Dedifferentiated amniotic fluid mesenchymal stem cell (primary cell): Measurements from ENCODE around the gene BSPRY.
A peak's percentile ranks its signal among the peaks of the same experiment; 100 is the strongest.
"Not testable (repeated sequence)": the region's sequence is repeated elsewhere in the genome, so short reads cannot be mapped to it uniquely, and the experiment has no call there.

Source experiments
- DNase-seq: peaks from one replicate; pipeline ENCODE4 v3.0.0-alpha.2; 2016; ENCODE audit errors: extremely low spot score

BSPRY gene

DNA sequence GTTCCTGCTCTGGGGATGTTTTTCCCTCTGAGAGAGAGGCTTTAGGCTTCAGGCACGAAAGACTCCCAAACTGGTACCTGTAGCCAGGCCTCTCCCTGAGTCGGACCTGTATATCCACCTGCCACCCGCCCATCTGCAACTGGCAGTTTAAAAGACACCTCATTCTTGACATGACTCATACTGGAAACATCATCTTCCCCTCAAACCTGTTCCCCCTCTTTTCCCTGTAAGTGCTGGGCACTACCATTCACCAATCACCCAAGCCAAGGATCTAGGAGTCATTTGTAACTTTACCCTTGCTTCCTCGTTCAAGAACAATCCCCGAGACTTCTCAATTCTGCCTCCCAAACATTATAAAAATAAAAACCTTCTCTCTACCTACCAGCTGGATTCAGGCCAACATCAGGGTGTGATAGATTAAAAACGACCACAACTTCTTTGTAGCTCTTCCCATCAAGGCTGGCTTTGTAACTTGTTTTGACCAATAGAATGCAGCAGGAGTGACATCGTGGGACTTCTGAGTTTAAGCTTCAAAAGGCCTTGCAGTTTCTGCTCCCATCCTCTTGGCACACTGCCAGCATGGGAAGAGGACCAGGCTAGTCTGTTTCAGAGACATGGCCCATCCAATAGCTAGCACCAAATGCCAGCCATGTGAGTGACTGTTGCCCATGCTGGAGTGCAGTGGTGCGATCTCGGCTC, 7.5 kb upstream of the BSPRY start:
- DNase-seq, result no peak

DNA sequence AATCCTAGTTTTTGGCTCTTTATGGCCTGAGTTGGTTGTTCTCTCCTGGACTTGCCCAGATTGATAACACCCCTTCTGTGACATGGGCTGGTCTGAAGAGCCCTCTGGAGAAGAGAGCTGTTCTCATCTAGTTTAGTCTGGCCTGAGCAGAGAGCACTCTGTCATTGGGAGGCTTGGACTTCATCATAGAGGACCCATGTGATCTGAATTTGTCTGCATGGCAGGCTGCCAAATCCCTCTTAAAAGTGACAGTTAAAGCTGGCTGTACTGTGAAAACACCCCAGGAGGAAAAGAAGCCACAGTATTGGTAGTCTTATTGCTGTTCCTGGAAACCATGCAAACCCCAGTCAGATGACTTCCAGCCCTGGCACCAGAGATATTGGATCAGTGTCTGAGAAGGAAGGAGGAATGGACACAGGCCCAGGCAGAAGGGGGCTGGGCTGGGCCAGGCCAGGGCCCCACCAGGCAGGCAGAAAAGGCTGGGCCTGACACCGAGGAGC, 5.6 kb upstream of the BSPRY start:
- peak; percentile 22 for DNase-seq

DNA sequence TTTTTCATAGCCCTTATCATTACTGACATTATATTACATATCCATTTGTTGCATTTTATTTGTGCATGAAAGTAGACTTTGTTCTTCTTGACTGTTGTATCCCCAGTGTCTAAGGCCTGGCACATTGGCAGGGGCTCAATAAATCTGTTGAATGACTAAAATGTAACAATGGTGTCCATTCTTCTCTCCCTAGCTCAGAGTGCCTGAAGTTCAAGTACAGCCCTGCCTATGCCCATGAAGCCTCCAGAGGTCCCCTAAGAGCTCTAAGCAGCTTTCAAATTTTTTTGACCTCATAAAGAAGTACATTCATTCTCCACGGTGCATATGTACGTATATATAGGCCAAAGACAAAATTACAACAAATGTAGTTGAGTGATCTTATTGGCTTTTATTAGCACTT, 4.2 kb upstream of the BSPRY start:
- DNase-seq, result no peak

DNA sequence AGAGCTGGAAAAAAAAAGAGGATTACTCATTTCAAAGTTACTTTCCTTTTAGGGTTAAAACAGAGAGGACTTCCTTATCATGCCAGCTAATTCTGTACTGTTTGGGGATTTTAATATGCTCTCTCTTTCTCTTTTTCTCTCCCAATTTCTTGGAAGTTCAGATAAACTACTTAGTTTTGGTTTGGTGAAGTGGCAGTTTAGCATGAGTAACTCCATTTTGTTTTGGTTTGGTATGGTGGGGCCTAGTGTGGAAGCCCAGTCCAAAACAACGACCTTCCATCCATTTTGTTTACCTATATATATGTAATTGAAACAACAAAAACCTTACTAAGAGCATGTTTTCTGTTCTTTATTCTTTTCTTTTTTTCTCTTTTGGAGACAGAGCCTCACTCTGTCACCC, 3.7 kb upstream of the BSPRY start:
- no peak for DNase-seq

DNA sequence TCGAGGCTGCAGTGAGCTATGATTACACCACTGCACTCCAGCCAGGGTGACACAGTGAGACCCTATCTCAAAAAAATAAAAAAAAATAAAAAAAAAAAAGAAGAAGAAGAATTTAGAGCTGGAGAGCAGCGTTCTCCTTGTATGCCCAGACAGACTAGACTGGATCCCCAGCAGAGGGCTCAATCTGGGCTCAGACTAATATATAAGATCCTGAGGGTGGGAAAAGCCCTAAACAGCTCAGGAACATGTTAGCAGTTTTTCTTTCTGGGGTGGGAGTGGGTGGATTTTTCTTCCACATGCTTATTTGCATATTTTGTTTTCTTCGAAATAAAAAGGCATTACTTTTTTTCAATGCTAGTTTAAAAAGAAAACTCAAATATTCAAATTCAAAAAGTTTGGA, 904 bp upstream of the BSPRY start:
- DNase-seq, result no peak

DNA sequence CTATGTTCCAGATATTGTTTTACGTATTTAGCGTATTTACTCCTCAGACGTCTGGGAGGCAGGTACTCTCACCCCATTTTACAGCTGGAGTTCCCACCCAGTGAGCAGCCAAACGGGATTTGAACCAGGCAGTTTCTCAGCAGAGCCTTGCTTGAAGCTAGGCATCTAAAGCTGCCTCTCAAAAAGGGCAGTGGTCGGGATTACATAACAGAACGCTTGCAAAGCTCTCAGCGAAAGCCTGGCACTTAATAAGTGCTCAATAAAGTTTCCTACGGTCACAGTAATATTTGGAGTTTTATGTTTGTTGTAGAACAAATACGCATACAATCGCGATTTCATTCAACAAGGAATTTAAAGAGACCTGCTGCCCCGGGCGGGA, 286 bp upstream of the BSPRY start:
- DNase-seq, result no peak

DNA sequence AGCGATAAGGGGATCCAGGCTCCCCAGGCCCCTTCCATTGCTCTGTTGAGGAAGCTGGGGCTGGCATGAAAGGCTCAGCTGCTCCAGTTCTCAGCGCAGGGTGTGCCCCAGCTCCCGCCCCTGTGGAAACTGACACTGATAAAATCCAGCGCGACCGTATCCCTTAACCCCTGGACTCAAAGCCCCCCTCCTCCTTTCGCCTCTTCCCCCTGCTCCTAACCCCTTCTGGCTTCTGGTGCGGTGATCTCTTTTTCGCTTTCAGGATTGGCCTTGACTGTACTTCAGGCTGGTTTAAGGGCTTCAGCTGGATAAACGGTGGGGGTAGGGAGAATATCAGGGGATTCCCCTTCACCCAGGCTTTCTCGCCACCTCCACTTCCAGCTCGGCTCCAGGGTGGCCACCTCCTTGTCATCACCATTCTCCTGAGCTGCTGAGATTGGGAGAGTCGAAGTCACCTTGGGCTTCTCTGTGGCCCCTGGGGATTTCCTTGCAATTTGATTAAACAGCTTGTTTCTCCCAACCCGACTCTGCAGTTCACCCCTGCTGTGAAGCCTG, 843 bp downstream of the BSPRY start:
- DNase-seq, result no peak

DNA sequence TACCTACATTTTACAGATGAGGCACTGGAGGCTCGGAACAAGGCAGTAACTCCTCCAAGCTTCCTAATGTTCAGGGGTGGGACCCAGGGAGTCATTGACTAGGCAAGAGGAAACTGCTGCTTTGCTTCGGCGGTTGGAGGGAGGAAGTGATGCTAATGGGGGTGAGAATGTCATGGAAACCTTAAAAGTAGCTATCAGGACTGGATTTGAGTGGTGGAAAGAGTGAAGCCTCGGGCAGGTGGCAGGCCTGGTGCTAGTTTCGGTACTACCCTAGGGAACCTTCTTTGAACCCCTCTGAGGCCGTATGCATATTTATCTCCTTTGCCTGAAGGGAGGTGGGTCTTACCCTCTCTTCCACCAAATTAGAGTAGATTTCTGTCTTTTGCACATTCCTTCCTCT, 1.6 kb downstream of the BSPRY start:
- no peak for DNase-seq

DNA sequence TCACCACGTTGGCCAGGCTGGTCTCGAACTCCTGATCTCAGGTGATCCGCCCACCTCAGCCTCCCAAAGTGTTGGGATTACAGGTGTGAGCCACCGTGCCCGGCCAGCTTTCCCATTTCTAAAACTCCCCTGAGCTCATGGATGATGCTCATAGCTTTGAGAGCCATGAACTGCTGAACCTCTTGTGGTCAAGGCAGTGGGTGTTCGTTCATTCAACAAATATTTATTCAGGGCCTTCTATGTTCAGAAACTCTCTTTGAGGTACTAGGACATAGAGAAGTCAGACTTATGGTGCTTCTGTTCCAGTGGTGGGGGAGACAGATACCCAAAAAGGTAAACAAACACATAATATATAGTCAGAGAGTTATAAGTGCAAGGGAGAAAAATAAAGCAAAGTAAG, 2.7 kb downstream of the BSPRY start:
- DNase-seq, result no peak

DNA sequence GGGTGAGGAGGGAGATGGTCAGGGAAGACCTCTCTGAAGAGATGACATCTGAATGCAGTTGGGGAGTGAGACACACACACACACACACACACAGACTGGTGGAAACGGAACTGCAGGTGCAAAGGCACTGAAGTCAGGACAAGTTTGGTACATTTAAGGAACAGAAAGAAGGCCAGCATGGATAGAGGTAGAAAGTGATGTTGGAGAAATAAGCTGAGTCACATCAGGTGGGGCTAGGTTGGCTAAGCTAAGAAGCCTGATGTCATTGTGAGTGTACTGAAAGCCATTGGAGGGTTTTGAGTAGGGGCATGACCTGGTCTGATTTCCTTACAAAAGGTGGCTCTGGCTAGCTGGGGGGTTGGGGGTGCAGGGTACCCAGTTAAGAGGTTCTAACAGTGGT, 3.1 kb downstream of the BSPRY start:
- no peak for DNase-seq

DNA sequence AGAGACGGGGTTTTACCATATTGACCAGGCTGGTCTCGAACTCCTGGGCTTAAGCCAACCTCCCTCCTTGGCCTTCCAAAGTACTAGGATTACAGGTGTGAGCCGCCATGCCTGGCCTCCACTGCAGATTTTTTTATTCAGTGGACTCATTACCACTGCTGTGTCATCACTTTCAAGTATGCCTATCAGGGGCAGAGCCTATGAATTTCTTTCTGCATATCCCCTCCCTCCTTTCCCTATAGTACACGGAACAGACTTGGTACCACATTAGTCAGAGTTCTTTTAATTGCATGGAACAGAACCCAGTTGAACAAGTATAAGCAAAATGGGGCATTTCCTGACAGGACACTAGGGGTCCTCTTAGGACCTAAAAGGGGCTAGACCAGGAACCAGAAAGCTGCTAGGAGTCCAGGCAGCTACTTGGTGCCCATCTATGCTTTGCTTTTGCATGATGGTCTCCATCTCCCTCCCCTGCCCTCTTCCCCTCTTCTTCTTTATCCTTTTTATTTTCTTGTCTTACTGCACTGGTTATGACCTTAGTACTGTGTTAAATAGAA, 5.8 kb downstream of the BSPRY start:
- no peak for DNase-seq

DNA sequence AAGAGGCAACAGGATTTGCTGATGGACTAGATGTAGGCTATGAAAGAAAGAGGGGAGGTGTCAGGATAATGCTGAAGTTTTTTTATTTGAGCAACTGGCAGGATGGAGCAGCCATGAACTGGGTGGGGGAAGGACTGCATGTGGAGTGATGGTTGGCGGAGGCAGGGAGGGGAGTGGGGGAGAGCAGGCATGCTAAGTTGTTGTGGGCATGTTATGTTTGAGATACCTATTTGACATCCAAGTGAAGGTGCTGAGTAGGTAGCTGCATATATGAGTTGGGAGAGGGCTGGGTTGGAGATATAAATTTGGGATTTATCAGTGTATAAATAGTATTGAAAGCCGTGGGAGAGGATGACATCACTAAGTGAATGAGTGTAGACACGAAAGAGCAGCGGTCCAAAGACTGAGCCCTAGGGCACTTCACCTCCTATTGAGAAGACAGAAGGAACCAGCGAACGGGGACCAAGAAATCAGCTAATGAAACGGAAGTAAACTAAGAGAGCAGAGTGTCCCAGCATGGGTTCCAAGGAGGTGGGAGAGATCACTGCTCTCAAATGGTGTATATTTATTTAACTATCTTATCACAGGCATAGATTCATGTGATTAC, 7.4 kb downstream of the BSPRY start:
- no peak for DNase-seq

DNA sequence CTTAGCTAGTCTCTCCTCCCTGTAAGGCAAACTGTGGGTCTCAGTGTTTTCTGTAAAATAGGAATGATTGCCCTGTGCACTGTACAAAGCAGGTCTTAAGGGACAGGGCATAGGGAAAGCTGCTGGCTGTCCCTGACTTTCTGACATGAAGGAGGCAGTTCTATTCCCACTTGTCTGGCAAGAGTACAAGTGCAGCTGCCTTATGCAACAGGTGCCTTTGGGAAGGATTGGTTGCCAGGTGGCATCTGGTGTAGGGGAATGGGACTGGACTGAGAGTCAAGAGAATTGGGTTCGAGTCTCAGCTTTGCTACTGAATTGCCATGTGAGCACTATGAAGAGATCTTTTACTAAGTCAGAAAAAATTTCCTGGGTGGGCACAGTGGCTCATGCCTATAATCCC, 10.0 kb downstream of the BSPRY start:
- DNase-seq, result no peak

DNA sequence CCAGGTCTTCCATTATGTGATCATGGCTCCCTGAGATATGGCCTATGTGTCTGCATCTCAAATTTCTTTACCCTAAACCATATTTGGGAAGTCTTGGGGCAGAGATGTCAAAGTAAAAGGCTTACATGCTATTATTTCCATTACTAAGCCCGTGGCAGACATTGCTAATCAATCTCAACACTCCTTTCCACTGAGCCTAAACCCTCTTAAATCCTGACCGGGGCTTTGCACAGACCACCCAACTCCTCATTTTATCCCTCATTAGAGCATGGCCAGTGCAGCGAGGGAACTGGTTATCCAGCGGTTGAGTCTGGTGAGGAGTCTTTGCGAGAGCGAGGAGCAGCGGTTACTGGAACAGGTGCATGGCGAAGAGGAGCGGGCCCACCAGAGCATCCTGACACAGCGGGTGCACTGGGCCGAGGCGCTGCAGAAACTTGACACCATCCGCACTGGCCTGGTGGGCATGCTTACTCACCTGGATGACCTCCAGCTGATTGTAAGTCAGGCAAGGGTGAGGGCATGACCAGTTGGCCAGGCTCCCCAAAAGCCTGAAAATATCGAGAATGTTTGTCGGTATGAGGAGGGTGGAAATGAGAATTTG, 11.0 kb downstream of the BSPRY start:
- no peak for DNase-seq

DNA sequence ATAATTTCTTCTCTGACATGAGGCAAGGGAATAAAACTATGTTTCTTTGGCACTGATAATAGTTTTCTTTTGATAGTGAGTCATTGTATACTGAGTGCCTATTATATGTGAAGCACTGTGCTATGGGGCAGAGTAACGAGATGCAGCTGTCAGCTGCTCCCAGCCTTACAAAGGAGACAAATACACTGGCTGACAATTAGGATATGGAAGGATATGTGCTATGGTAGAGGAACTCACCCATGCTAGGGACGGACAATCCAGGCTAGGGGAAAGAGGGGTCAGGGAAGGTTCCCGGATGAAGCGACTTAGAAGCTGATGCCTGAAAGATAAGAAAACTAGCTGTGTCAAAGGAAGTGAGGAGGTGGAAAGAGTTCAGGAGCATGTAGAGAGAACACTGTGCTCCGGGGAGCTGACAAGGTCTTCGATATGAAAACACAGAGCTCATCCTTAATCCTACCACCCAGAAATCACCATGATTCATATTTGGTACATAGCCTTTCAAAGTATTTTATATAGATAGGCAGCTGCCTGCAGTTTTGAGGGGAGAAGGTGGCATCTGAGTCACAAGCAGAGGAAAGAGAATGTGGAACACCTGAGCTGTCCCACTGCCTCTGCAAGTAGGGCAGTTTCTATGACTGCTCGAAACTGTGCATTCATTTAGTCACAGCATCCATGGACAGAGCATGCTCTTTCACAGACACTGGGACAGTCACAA, 12.1 kb downstream of the BSPRY start:
- DNase-seq, result no peak

DNA sequence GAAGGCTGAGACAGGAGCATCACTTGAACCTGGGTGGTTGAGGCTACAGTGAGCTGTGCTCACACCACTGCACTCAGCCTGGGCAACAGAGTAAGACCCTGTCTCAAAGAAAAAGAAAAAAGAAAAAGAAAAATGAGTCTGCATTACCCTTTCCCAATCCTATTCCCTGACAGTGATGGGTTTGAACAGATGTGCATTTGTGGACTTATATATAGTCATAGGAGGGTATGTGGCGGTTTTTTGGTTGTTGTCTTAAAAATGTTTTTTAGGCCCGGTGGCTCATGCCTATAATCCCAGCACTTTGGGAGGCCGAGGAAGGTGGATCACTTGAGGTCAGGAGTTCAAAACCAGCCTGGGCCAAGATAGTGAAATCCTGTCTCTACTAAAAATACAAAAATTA, 14.0 kb downstream of the BSPRY start:
- DNase-seq, result no peak

DNA sequence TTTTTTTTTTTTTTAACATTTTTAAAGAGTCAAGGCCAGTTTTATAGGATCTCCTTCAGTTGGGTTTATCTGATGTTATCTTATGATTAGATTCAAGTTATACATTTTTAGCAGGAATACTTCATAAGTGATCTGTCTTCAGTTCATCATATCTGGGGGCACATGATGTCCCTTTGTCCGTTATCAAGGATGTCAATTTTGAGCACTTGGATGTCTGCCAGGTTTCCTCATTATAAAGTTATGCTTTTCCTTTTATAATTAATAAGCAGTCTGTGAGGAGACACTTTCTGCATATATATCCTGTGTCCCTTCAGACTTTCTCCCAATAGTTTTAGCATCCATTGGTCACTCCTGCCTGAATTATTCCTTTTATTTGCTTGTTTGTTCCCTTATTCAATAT, 15.6 kb downstream of the BSPRY start:
- DNase-seq, result no peak

DNA sequence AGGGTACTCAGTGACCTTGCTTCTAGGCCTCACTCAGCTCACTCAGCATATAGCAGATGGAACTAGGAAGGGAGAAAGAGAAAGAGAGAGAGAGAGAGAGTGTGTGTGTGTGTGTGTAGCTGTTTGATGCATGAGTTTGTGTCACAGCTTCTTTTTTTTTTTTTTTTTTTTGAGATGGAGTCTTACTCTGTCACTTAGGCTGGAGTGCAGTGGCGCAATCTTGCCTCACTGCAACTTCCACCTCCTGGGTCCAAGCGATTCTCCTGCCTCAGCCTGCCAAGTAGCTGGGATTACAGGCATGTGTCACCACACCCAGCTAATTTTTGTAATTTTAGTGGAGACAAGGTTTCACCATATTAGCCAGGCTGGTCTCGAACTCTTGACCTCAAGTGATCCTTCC, 16.3 kb downstream of the BSPRY start:
- DNase-seq, result not testable (repeated sequence)

DNA sequence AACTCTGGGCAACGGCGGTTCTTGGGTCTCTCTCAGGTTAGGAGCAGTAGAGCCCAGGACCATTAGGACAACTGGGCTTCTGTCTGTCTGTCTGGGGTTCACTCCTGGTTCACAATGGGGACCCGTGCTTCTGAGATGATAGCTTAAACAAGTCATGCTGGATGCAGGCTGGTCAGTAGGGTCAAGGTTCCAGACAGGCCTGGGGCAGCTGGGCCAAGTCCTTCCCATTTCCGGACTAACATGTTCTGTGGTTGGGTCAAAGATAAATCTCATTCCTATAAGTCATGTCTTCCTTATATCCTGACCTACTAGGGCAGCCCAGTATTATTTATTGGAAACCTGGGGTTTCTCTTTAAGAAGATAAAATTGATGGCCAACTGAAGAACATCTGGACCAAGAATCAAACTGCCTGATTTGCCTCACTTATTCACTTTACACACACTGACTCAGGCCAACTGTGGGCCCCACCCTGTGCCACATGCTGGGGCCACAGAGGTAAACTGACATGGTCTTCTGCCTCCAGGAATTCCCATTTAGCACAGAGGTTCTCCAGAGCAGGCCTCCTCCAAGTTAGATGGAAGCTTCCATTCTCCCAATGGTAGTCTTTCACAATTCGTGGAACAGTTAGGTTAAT, 19.1 kb downstream of the BSPRY start:
- DNase-seq, result no peak

DNA sequence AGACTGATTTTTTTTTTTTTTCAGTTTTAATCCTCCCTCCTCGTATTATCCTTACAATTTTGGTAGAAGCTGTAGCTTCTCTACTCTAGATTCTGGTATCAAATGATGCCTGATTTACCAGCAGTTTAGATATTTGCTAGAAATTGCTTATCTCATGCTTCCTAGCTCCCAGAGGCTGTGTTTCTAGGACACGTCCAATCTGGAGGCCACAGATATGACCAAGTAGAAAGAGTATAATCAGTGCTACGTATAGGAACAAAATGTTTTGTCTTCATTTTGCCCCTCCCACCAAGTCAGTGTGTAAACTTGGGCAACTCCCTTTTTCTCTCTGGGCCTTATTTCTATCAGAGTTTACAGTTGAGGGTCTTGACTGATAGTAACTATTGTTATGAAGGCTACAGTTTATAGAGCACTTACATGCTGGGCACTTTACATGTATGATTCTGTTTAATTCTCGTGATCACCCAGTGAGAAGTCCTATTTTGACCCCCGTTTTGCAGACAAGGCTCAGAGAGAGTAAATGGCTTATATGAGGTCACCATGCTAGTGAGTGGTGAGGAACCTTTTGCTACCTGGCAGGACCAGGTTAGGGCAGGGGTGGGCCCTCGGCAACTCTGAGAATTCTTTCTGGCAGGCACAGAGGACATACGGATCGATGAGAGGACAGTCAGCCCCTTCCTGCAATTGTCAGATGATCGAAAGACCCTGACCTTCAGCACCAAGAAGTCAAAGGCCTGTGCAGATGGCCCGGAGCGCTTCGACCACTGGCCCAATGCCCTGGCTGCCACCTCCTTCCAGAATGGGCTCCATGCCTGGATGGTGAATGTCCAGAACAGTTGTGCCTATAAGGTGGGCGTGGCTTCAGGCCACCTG, 19.9 kb downstream of the BSPRY start:
- no peak for DNase-seq

DNA sequence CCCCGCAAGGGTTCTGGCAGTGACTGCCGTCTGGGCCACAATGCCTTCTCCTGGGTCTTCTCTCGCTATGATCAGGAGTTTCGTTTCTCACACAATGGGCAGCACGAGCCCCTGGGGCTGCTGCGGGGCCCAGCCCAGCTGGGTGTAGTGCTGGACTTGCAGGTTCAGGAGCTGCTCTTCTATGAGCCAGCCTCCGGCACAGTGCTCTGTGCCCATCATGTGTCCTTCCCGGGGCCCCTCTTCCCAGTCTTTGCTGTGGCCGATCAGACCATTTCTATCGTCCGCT, 20.5 kb downstream of the BSPRY start:
- no peak for DNase-seq
